H1 (cell line): ENCODE measurements around the gene TET2. TPM values are rescaled to one million over a fixed set of nuclear protein-coding genes. Genes with fewer than 3 reads are reported as not detected.

Experiments used
- CTCF ChIA-PET: fragments of 300-600 bp; sonication (Branson Sonifier 250); formaldehyde crosslinking; loops from one replicate; lab custom pipeline; 2021; ENCODE audit not compliant: partially characterized antibody; lab: Charles Lee
- POLR2A ChIA-PET: fragments of 300-600 bp; sonication (Branson Sonifier 250); formaldehyde crosslinking; loops from one replicate; lab custom pipeline; 2021; ENCODE audit warnings: inconsistent platforms; ENCODE audit not compliant: partially characterized antibody; lab: Charles Lee
- DNase-seq, 2 experiments: peaks; one replicate each; pipeline versions ENCODE4 v3.0.0 to v3.0.0-alpha.2; 2010 to 2022; ENCODE audit warnings: low spot score in 2 of 2, low read depth in 1 of 2, mixed read lengths in 1 of 2
- FAIRE-seq: peaks from 2 replicates; lab custom pipeline; 2011; peaks lifted over from hg19 to GRCh38; lab: Jason Lieb, UNC
- H2AFZ ChIP-seq: 2 replicates; pipeline ENCODE4 v1.8.1; 2012; ENCODE audit warnings: low read length, inconsistent platforms
- H2AK5ac ChIP-seq: 2 replicates; pipeline ENCODE4 v1.6.1; 2013; ENCODE audit warnings: low read depth, low read length
- H2BK120ac ChIP-seq: replicated peaks from 2 replicates; pipeline ENCODE3; 2013; ENCODE audit warnings: low read depth, low read length, inconsistent platforms
- H2BK12ac ChIP-seq: 2 replicates; pipeline ENCODE4 v1.6.1; 2013; ENCODE audit warnings: low read depth, low read length
- H2BK15ac ChIP-seq: 2 replicates; pipeline ENCODE4 v1.6.1; 2013; ENCODE audit warnings: low read length
- H2BK20ac ChIP-seq: 2 replicates; pipeline ENCODE4 v1.6.1; 2013; ENCODE audit warnings: low read length
- H2BK5ac ChIP-seq: 2 replicates; pipeline ENCODE4 v1.6.1; 2013; ENCODE audit warnings: low read depth, low read length
- H3K14ac ChIP-seq: 2 replicates; pipeline ENCODE4 v1.6.1; 2013; ENCODE audit warnings: inconsistent platforms; ENCODE audit not compliant: insufficient read length
- H3K18ac ChIP-seq: 2 replicates; pipeline ENCODE4 v1.6.1; 2013; ENCODE audit warnings: low read length; ENCODE audit errors: extremely low read depth
- H3K23ac ChIP-seq: 2 replicates; pipeline ENCODE4 v1.6.1; 2013; ENCODE audit warnings: inconsistent platforms; ENCODE audit not compliant: insufficient read length
- H3K23me2 ChIP-seq: 2 replicates; pipeline ENCODE4 v1.6.1; 2013; ENCODE audit warnings: low read depth, low read length
- H3K27ac ChIP-seq: 2 replicates; pipeline ENCODE4 v1.6.1; 2011; ENCODE audit warnings: low read depth, low read length, inconsistent platforms
- H3K27me3 ChIP-seq, 4 experiments: replicated peaks in 1 of 4; 1 replicate in 1 of 4; 2 replicates in 3 of 4; pipeline versions ENCODE4 v1.6.1 to v1.8.1; 2011 to 2013; ENCODE audit warnings: low read length in 3 of 4, mild to moderate bottlenecking in 3 of 4, inconsistent platforms in 2 of 4, mixed read lengths in 2 of 4, moderate library complexity in 1 of 4; ENCODE audit not compliant: control insufficient read depth in 3 of 4, insufficient read depth in 3 of 4; ENCODE audit errors: extremely low read depth in 1 of 4
- H3K36me3 ChIP-seq, 4 experiments: 2 replicates each; pipeline versions ENCODE4 v1.6.1 to v1.8.1; 2011 to 2013; ENCODE audit warnings: mild to moderate bottlenecking in 4 of 4, low read length in 3 of 4, moderate library complexity in 2 of 4, control low read depth in 1 of 4, inconsistent platforms in 1 of 4; ENCODE audit not compliant: insufficient read depth in 4 of 4, control insufficient read depth in 2 of 4
- H3K4ac ChIP-seq: replicated peaks from 2 replicates; pipeline ENCODE3; 2013; ENCODE audit warnings: low read length, low read depth, mixed read lengths, inconsistent platforms; ENCODE audit not compliant: insufficient read length
- H3K4me1 ChIP-seq, 4 experiments: replicated peaks in 1 of 4; 1 replicate in 1 of 4; 2 replicates in 3 of 4; pipeline versions ENCODE4 v1.6.1 to v1.8.1; 2011 to 2013; ENCODE audit warnings: low read length in 3 of 4, inconsistent platforms in 2 of 4, mixed read lengths in 1 of 4; ENCODE audit not compliant: insufficient read depth in 4 of 4, control insufficient read depth in 3 of 4
- H3K4me2 ChIP-seq, 2 experiments: 2 replicates each; pipeline versions ENCODE4 v1.6.1 to v1.8.1; 2011 to 2013; ENCODE audit warnings: low read depth in 2 of 2, low read length in 2 of 2, control low read depth in 1 of 2, inconsistent platforms in 1 of 2, mild to moderate bottlenecking in 1 of 2; ENCODE audit not compliant: insufficient read depth in 1 of 2
- H3K4me3 ChIP-seq, 4 experiments: fragments of 200-600, 300-600 bp in 1 of 4; sonication (generic), shearing (Covaris generic), sonication (Bioruptor Twin) in 1 of 4; 2 replicates each; pipeline versions ENCODE4 v1.5.1 to v1.8.1; 2011 to 2016; ENCODE audit warnings: low read length in 4 of 4, low read depth in 3 of 4, control low read depth in 2 of 4, inconsistent platforms in 2 of 4, mild to moderate bottlenecking in 2 of 4, mixed read lengths in 1 of 4, moderate library complexity in 1 of 4; ENCODE audit not compliant: insufficient read depth in 2 of 4; ENCODE audit errors: extremely low read depth in 1 of 4
- H3K56ac ChIP-seq: replicated peaks from 2 replicates; pipeline ENCODE3; 2013; ENCODE audit warnings: low read depth, mild to moderate bottlenecking, mixed read lengths, low read length, inconsistent platforms; ENCODE audit not compliant: insufficient read length
- H3K79me1 ChIP-seq: 2 replicates; pipeline ENCODE4 v1.6.1; 2013; ENCODE audit warnings: low read depth, low read length, control low read depth
- H3K79me2 ChIP-seq, 2 experiments: 2 replicates each; pipeline versions ENCODE4 v1.6.1 to v1.8.1; 2012 to 2013; ENCODE audit warnings: low read length in 2 of 2, mild to moderate bottlenecking in 2 of 2, inconsistent platforms in 1 of 2; ENCODE audit not compliant: insufficient read depth in 2 of 2, control insufficient read depth in 1 of 2
- H3K9ac ChIP-seq, 4 experiments: replicated peaks in 1 of 4; 1 replicate in 1 of 4; 2 replicates in 3 of 4; pipeline versions ENCODE4 v1.6.1 to v1.8.1; 2011 to 2013; ENCODE audit warnings: low read depth in 3 of 4, low read length in 3 of 4, control low read depth in 2 of 4, mild to moderate bottlenecking in 2 of 4, moderate library complexity in 2 of 4, inconsistent platforms in 1 of 4; ENCODE audit errors: extremely low read depth in 1 of 4
- H3K9me3 ChIP-seq, 2 experiments: 2 replicates each; pipeline versions ENCODE4 v1.6.1 to v1.8.1; 2012 to 2013; ENCODE audit warnings: mild to moderate bottlenecking in 2 of 2, moderate library complexity in 2 of 2, control low read depth in 1 of 2, inconsistent platforms in 1 of 2, low read depth in 1 of 2, low read length in 1 of 2, mixed read lengths in 1 of 2; ENCODE audit not compliant: insufficient read depth in 2 of 2
- H4K20me1 ChIP-seq, 2 experiments: replicated peaks in 1 of 2; 2 replicates each; pipeline versions ENCODE3 to v1.8.1; 2011 to 2013; ENCODE audit warnings: inconsistent platforms in 2 of 2, low read length in 2 of 2, mild to moderate bottlenecking in 1 of 2; ENCODE audit not compliant: insufficient read depth in 2 of 2, control insufficient read depth in 1 of 2
- H4K5ac ChIP-seq: 2 replicates; pipeline ENCODE4 v1.6.1; 2013; ENCODE audit warnings: low read length, low read depth, mixed read lengths, inconsistent platforms; ENCODE audit not compliant: insufficient read length
- H4K8ac ChIP-seq: 2 replicates; pipeline ENCODE4 v1.8.0; 2013; ENCODE audit warnings: mild to moderate bottlenecking, moderate library complexity, low read length, inconsistent platforms; ENCODE audit not compliant: insufficient read depth; ENCODE audit errors: extremely low read depth
- H4K91ac ChIP-seq: replicated peaks from 2 replicates; pipeline ENCODE3; 2013; ENCODE audit warnings: low read length, mixed read lengths, inconsistent platforms; ENCODE audit not compliant: insufficient read length
- ATF3 ChIP-seq: IDR thresholded peaks from 2 replicates; pipeline ENCODE4 v1.6.1; 2011; ENCODE audit warnings: low read depth, mild to moderate bottlenecking, low read length; ENCODE audit not compliant: insufficient read depth
- BCL11A ChIP-seq, 2 experiments: IDR thresholded peaks; one replicate each; pipeline ENCODE4 v1.6.1; 2011; ENCODE audit warnings: low read depth in 2 of 2, low read length in 2 of 2, mild to moderate bottlenecking in 2 of 2
- EP300 ChIP-seq, 2 experiments: IDR thresholded peaks; 1 replicate in 1 of 2; 2 replicates in 1 of 2; pipeline ENCODE4 v1.6.1; 2011 to 2012; ENCODE audit warnings: low read depth in 2 of 2, low read length in 2 of 2, mild to moderate bottlenecking in 2 of 2, borderline replicate concordance in 1 of 2, inconsistent platforms in 1 of 2, moderate library complexity in 1 of 2
- EZH2 ChIP-seq: fragments of 200-600 bp; sonication (generic); IDR thresholded peaks from 2 replicates; pipeline ENCODE4 v1.7.1; 2012; ENCODE audit warnings: low read depth, mild to moderate bottlenecking, moderate library complexity, low read length, inconsistent platforms; ENCODE audit not compliant: severe bottlenecking
- GABPA ChIP-seq: IDR thresholded peaks from 2 replicates; pipeline ENCODE4 v1.6.1; 2011; ENCODE audit warnings: mild to moderate bottlenecking, low read length, moderate library complexity, borderline replicate concordance; ENCODE audit not compliant: insufficient read depth
- NANOG ChIP-seq: IDR thresholded peaks from 2 replicates; pipeline ENCODE4 v1.6.1; 2011; ENCODE audit warnings: low read length, low read depth, mild to moderate bottlenecking, inconsistent platforms; ENCODE audit not compliant: insufficient read depth, poor library complexity, severe bottlenecking
- PHF8 ChIP-seq: fragments of 200-600 bp; sonication (generic); conservative IDR thresholded peaks from 2 replicates; pipeline ENCODE4 v1.7.1; 2012; ENCODE audit warnings: low read depth, mild to moderate bottlenecking, inconsistent platforms, low read length, moderate library complexity
- SAP30 ChIP-seq: fragments of 300-600 bp; sonication (generic); IDR thresholded peaks from 2 replicates; pipeline ENCODE4 v1.7.1; 2012; ENCODE audit warnings: low read length, moderate library complexity, mild to moderate bottlenecking, inconsistent platforms; ENCODE audit not compliant: insufficient read depth, insufficient replicate concordance
- SIX5 ChIP-seq: IDR thresholded peaks from 2 replicates; pipeline ENCODE4 v1.6.1; 2011; ENCODE audit warnings: mild to moderate bottlenecking, low read depth, low read length
- TAF7 ChIP-seq: optimal IDR thresholded peaks from 2 replicates; pipeline ENCODE3; 2011; ENCODE audit warnings: low read depth, mild to moderate bottlenecking, inconsistent platforms, low read length, moderate library complexity, borderline replicate concordance
- YY1 ChIP-seq: IDR thresholded peaks from 2 replicates; pipeline ENCODE4 v1.6.1; 2011; ENCODE audit warnings: low read depth, mild to moderate bottlenecking, low read length
- WGBS, 2 experiments: shearing (Covaris generic) in 1 of 2; methylation state at CpG; one replicate each; pipeline versions ENCODE4 v1.1.6 to v1.1.7; 2013 to 2015; ENCODE audit warnings: low lambda C conversion rate in 2 of 2, mixed read lengths in 2 of 2, inconsistent platforms in 1 of 2, low coverage in 1 of 2, missing lambda C conversion rate in 1 of 2; ENCODE audit not compliant: insufficient replicate concordance in 2 of 2, insufficient coverage in 1 of 2, insufficient read length in 1 of 2; ENCODE audit errors: extremely low coverage in 1 of 2, missing lambda C conversion rate in 1 of 2; 5-methylcytosine and 5-hydroxymethylcytosine counted together
- polyA plus RNA-seq, 7 experiments: library from polyadenylated mRNA; depleted of rRNA in 3 of 7; stranded (reverse) in 5 of 7; unstranded in 2 of 7; fragments of >200 nt in 5 of 7; fragments of 200-250 nt in 2 of 7; gene quantifications; 1 replicate in 5 of 7; 2 replicates in 1 of 7; 4 replicates in 1 of 7; pipeline versions ENCODE4 v1.2.1 to v1.2.3, GENCODE V29; 2011 to 2013; ENCODE audit warnings: missing spikeins in 2 of 7, mixed read lengths in 2 of 7
- total RNA-seq: library from RNA; stranded (reverse); fragmentation: NEBNext Ultra II Directional; extraction: Animal tissue kit (Norgen Biotek cat#: 25700); gene quantifications from 2 replicates; pipeline ENCODE4 v1.2.1, GENCODE V29; 2021

Gene TET2
- total and polyA plus RNA-seq, 2 of the 8 experiments (the other 6 are each of a cell fraction or from before 2014, with no cell fraction given): 1.0 to 2.6 TPM

- WGBS, 2 experiments: 89% methylated on average over 4 of the region's 4 CpGs; no CpG with 5 or more reads in 1 of the 2 experiments
- FAIRE-seq: no peak
- H3K27me3 ChIP-seq: no peaks in the 10 kb centered on the region
These were observed 87.9 kb downstream of the TET2 start for GRCh38 chr4:105234582-105234981.

More at GRCh38 chr4:105234582-105234981, 87.9 kb downstream of the TET2 start:
- H3K14ac ChIP-seq: no peak overlapping the region
- H2AK5ac ChIP-seq: no peak overlapping the region
- H3K79me2 ChIP-seq: no peaks in the 10 kb centered on the region
- H4K20me1 ChIP-seq: no peaks in the 10 kb centered on the region
- H3K79me1 ChIP-seq: no peaks in the 10 kb centered on the region
- H3K36me3 ChIP-seq: no peaks in the 10 kb centered on the region
- no peak overlapping the region for H2BK15ac ChIP-seq
- H2BK12ac ChIP-seq: no peak overlapping the region
- H4K5ac ChIP-seq: no peak overlapping the region
- no peaks in the 10 kb centered on the region for H3K23me2 ChIP-seq
- no peak overlapping the region for H3K56ac ChIP-seq
- H3K4me2 ChIP-seq: peak overlapping the region in 1 of 2 experiments; percentile 28; a peak in 1 of 4 replicates
- H2BK120ac ChIP-seq: no peak overlapping the region
- H4K8ac ChIP-seq: no peak overlapping the region
- no peaks in the 10 kb centered on the region for H3K9me3 ChIP-seq
- no peak overlapping the region for H3K9ac ChIP-seq
- peaks cover 0 to 5% (median 3%) of the 10 kb centered on the region in 4 experiments; a peak in 3 of 7 replicates for H3K4me1 ChIP-seq
- H3K4me3 ChIP-seq: no peak overlapping the region
- POLR2A ChIA-PET: interaction anchor here (0.6 to 1.1 kb wide), 2 partner anchors 239 to 525 kb away, joined by 3 read pairs; partner anchors contain the start of gene PPA2
- CTCF ChIA-PET: interaction anchor here (1.0 to 1.6 kb wide), 3 partner anchors 37 to 433 kb away, joined by 3 read pairs; no protein-coding TSS in a partner anchor
- TF ChIP-seq EZH2 (no peak), PHF8 (no peak), GABPA (no peak), TAF7 (no peak), NANOG (no peak), BCL11A (IDR thresholded peaks at IDR 0.05; ENCODE audit: low read depth in 2 of 2, low read length in 2 of 2) (no peak), ATF3 (no peak), SAP30 (no peak), SIX5 (no peak), EP300 (IDR thresholded peaks at IDR 0.05; ENCODE audit: borderline replicate concordance in 1 of 2, low read depth in 2 of 2, low read length in 2 of 2) (no peak), YY1 (no peak)
- no peak overlapping the region for H3K23ac ChIP-seq
- H3K4ac ChIP-seq: no peak overlapping the region
- no peak for DNase-seq
- H4K91ac ChIP-seq: no peak overlapping the region
- no peak overlapping the region for H2AFZ ChIP-seq
- H3K18ac ChIP-seq: no peak overlapping the region
- H2BK20ac ChIP-seq: no peak overlapping the region
- no peak overlapping the region for H3K27ac ChIP-seq
- H2BK5ac ChIP-seq: no peak overlapping the region
